ENCODE measurements around the gene WASHC4. TPM values are rescaled to one million over a fixed set of nuclear protein-coding genes. Genes with fewer than 3 reads are reported as not detected.

The WASHC4 gene
- total and polyA plus RNA-seq, 4 experiments from 2014 or later, result 36.7 to 75.4 (median 54.7) TPM

GRCh38 chr12:105084251-105085250 lies 23.0 kb upstream of the WASHC4 start, which contains the start of gene ALDH1L2:
ALDH1L2 (minus strand) TSS chr12:105084458; CDS start chr12:105084436, 22 bp downstream.
- H3K27ac ChIP-seq (ENCODE audit: low read depth, low read length), result no peak within 1 kb of the TSS

GRCh38 chr12:105085501-105085900 lies 22.0 kb upstream of the WASHC4 start:
- Mint-ChIP-seq H3K36me3 (no peaks in the 10 kb centered on the region), H3K9me3 (peaks cover 0 to 7% (median 3%) of the 10 kb centered on the region in 8 donors), H3K4me3 (peak overlapping the region; percentile 5 to 74 (median 26)), H3K4me1 (peaks cover 6 to 9% (median 7%) of the 10 kb centered on the region in 4 donors), H3K27ac (no peak overlapping the region), H3K27me3 (peaks cover 23 to 24% of the 10 kb centered on the region in 2 donors)
- ChIA-PET POLR2A (ENCODE audit: partially characterized antibody) (no interaction called here), CTCF (ENCODE audit: partially characterized antibody) (no interaction called here)
- H3K27me3 ChIP-seq (ENCODE audit: insufficient read depth, low read length), result peaks cover 7% of the 10 kb centered on the region
- no peaks in the 10 kb centered on the region for H3K9me3 ChIP-seq (ENCODE audit: control insufficient read depth in 1 of 2, low read length in 2 of 2)
- H3K4me3 ChIP-seq (ENCODE audit: low read length in 2 of 2), result no peak overlapping the region
- peaks cover 7% of the 10 kb centered on the region for H3K4me1 ChIP-seq (ENCODE audit: insufficient read depth, low read length)
- no peak for DNase-seq
- H3K36me3 ChIP-seq (ENCODE audit: insufficient read depth, low read length), result no peaks in the 10 kb centered on the region
- H3K27ac ChIP-seq (ENCODE audit: low read depth, low read length), result no peak overlapping the region
- intact Hi-C loops (cut with micrococcal nuclease), result no loop called here

More at GRCh38 chr12:105084251-105085250, 23.0 kb upstream of the WASHC4 start, which contains the start of gene ALDH1L2:
- Mint-ChIP-seq H3K27me3 (peaks cover 23 to 24% of the 10 kb centered on the region in 2 donors), H3K4me3 (peak within 1 kb of the TSS; percentile 42 to 87 (median 82)), H3K27ac (peak within 1 kb of the TSS in 3 of 7 donors; percentile 8 to 57 (median 43)), H3K36me3 (no peaks in the 10 kb centered on the region), H3K4me1 (peaks cover 6 to 9% (median 7%) of the 10 kb centered on the region in 4 donors), H3K9me3 (peaks cover 0 to 7% (median 3%) of the 10 kb centered on the region in 8 donors)
- CTCF ChIA-PET (ENCODE audit: partially characterized antibody), result no interaction called here
- H3K4me3 ChIP-seq (ENCODE audit: low read length in 2 of 2), result no peak within 1 kb of the TSS
- no peaks in the 10 kb centered on the region for H3K36me3 ChIP-seq (ENCODE audit: insufficient read depth, low read length)
- no peaks in the 10 kb centered on the region for H3K9me3 ChIP-seq (ENCODE audit: control insufficient read depth in 1 of 2, low read length in 2 of 2)
- peaks cover 7% of the 10 kb centered on the region for H3K27me3 ChIP-seq (ENCODE audit: insufficient read depth, low read length)
- intact Hi-C loops (cut with micrococcal nuclease), result no loop called here
- POLR2A ChIA-PET (ENCODE audit: partially characterized antibody), result interaction anchor here (1.3 kb wide), 1 partner anchor 24 kb away, joined by 3 read pairs; no protein-coding TSS in a partner anchor
- peaks cover 7% of the 10 kb centered on the region for H3K4me1 ChIP-seq (ENCODE audit: insufficient read depth, low read length)
- peak in 4 of 5 donors; percentile 14 to 39 (median 18) for DNase-seq

GRCh38 chr12:105089817-105090216 lies 17.7 kb upstream of the WASHC4 start:
- Mint-ChIP-seq H3K4me1 (peaks cover 0 to 4% (median 1%) of the 10 kb centered on the region in 4 donors), H3K4me3 (no peak overlapping the region), H3K27me3 (peaks cover 4 to 14% of the 10 kb centered on the region in 2 donors), H3K9me3 (peaks cover 0 to 23% (median 7%) of the 10 kb centered on the region in 8 donors), H3K27ac (peak overlapping the region in 1 of 7 donors; percentile 45), H3K36me3 (no peaks in the 10 kb centered on the region)
- no peaks in the 10 kb centered on the region for H3K9me3 ChIP-seq (ENCODE audit: control insufficient read depth in 1 of 2, low read length in 2 of 2)
- no peak overlapping the region for H3K4me3 ChIP-seq (ENCODE audit: low read length in 2 of 2)
- ChIA-PET CTCF (ENCODE audit: partially characterized antibody) (no interaction called here), POLR2A (ENCODE audit: partially characterized antibody) (no interaction called here)
- DNase-seq, result no peak
- no peaks in the 10 kb centered on the region for H3K27me3 ChIP-seq (ENCODE audit: insufficient read depth, low read length)
- no peaks in the 10 kb centered on the region for H3K36me3 ChIP-seq (ENCODE audit: insufficient read depth, low read length)
- H3K4me1 ChIP-seq (ENCODE audit: insufficient read depth, low read length), result no peaks in the 10 kb centered on the region
- intact Hi-C loops (cut with micrococcal nuclease), result no loop called here
- H3K27ac ChIP-seq (ENCODE audit: low read depth, low read length), result no peak overlapping the region

- ChIA-PET CTCF (ENCODE audit: partially characterized antibody) (no interaction called here), POLR2A (ENCODE audit: partially characterized antibody) (no interaction called here)
- Histone ChIP-seq H3K27ac (ENCODE audit: low read depth, low read length) (no peak overlapping the region), H3K4me1 (ENCODE audit: insufficient read depth, low read length) (no peaks in the 10 kb centered on the region), H3K9me3 (ENCODE audit: control insufficient read depth in 1 of 2, low read length in 2 of 2) (no peaks in the 10 kb centered on the region), H3K36me3 (ENCODE audit: insufficient read depth, low read length) (no peaks in the 10 kb centered on the region), H3K4me3 (ENCODE audit: low read length in 2 of 2) (no peak overlapping the region), H3K27me3 (ENCODE audit: insufficient read depth, low read length) (no peaks in the 10 kb centered on the region)
- intact Hi-C loops (cut with micrococcal nuclease), result no loop called here
- no peak overlapping the region for H3K27ac Mint-ChIP-seq
- peaks cover 0 to 28% (median 12%) of the 10 kb centered on the region in 8 donors for H3K9me3 Mint-ChIP-seq
- H3K4me1 Mint-ChIP-seq, result peaks cover 0 to 3% (median under 1%) of the 10 kb centered on the region in 4 donors
- no peak for DNase-seq
- peaks cover 0 to 1% of the 10 kb centered on the region in 2 donors for H3K36me3 Mint-ChIP-seq
- peaks cover 3 to 13% of the 10 kb centered on the region in 2 donors for H3K27me3 Mint-ChIP-seq
- H3K4me3 Mint-ChIP-seq, result no peak overlapping the region
Measured at GRCh38 chr12:105090361-105090760, 17.2 kb upstream of the WASHC4 start.

GRCh38 chr12:105091476-105092206 lies 15.9 kb upstream of the WASHC4 start:
- DNase-seq, result no peak
- ChIA-PET POLR2A (ENCODE audit: partially characterized antibody) (interaction anchor here (0.6 kb wide), 1 partner anchor 14 kb away, joined by 3 read pairs; no protein-coding TSS in a partner anchor), CTCF (ENCODE audit: partially characterized antibody) (no interaction called here)
- H3K4me1 Mint-ChIP-seq, result no peaks in the 10 kb centered on the region
- Histone ChIP-seq H3K4me1 (ENCODE audit: insufficient read depth, low read length) (no peaks in the 10 kb centered on the region), H3K27ac (ENCODE audit: low read depth, low read length) (no peak overlapping the region), H3K27me3 (ENCODE audit: insufficient read depth, low read length) (no peaks in the 10 kb centered on the region), H3K9me3 (ENCODE audit: control insufficient read depth in 1 of 2, low read length in 2 of 2) (no peaks in the 10 kb centered on the region), H3K4me3 (ENCODE audit: low read length in 2 of 2) (no peak overlapping the region), H3K36me3 (ENCODE audit: insufficient read depth, low read length) (no peaks in the 10 kb centered on the region)
- no peak overlapping the region for H3K4me3 Mint-ChIP-seq
- H3K27ac Mint-ChIP-seq, result no peak overlapping the region
- intact Hi-C loops (cut with micrococcal nuclease), result no loop called here
- peaks cover 1 to 9% of the 10 kb centered on the region in 2 donors for H3K27me3 Mint-ChIP-seq
- H3K9me3 Mint-ChIP-seq, result peaks cover 0 to 34% (median 20%) of the 10 kb centered on the region in 8 donors
- peaks cover 0 to 5% of the 10 kb centered on the region in 2 donors for H3K36me3 Mint-ChIP-seq

- Histone ChIP-seq H3K27me3 (ENCODE audit: insufficient read depth, low read length) (no peaks in the 10 kb centered on the region), H3K9me3 (ENCODE audit: control insufficient read depth in 1 of 2, low read length in 2 of 2) (no peaks in the 10 kb centered on the region), H3K4me3 (ENCODE audit: low read length in 2 of 2) (no peak overlapping the region), H3K4me1 (ENCODE audit: insufficient read depth, low read length) (no peaks in the 10 kb centered on the region), H3K36me3 (ENCODE audit: insufficient read depth, low read length) (no peaks in the 10 kb centered on the region), H3K27ac (ENCODE audit: low read depth, low read length) (no peak overlapping the region)
- H3K4me3 Mint-ChIP-seq, result no peak overlapping the region
- peaks cover 1 to 9% of the 10 kb centered on the region in 2 donors for H3K27me3 Mint-ChIP-seq
- ChIA-PET POLR2A (ENCODE audit: partially characterized antibody) (interaction anchor here (0.6 kb wide), 1 partner anchor 15 kb away, joined by 3 read pairs; no protein-coding TSS in a partner anchor), CTCF (ENCODE audit: partially characterized antibody) (no interaction called here)
- peak overlapping the region in 1 of 7 donors; percentile 18 for H3K27ac Mint-ChIP-seq
- peaks cover 0 to 5% of the 10 kb centered on the region in 2 donors for H3K36me3 Mint-ChIP-seq
- no peaks in the 10 kb centered on the region for H3K4me1 Mint-ChIP-seq
- intact Hi-C loops (cut with micrococcal nuclease), result no loop called here
- no peak for DNase-seq
- peaks cover 2 to 33% (median 21%) of the 10 kb centered on the region in 8 donors for H3K9me3 Mint-ChIP-seq
Measured at GRCh38 chr12:105092336-105092735, 15.2 kb upstream of the WASHC4 start.

Data from CD4-positive, alpha-beta memory T cell (primary cell).